Prostate gland (tissue), 2 donors: ENCODE measurements around the gene SPNS2.

ENCODE experiments used
- CTCF ChIP-seq, 4 experiments: fragments of 200-600 bp in 2 of 4; fragments of 450-650 bp in 2 of 4; sonication (generic) in 2 of 4; IDR thresholded peaks; 1 replicate in 3 of 4; 2 replicates in 1 of 4; pipeline ENCODE4 v1.5.1; 2016 to 2019; ENCODE audit warnings: antibody characterized with exemption in 4 of 4, mild to moderate bottlenecking in 2 of 4, moderate library complexity in 2 of 4
- POLR2AphosphoS5 ChIP-seq: sonication (generic); formaldehyde crosslinking; IDR thresholded peaks from one replicate; pipeline ENCODE4 v1.6.1; 2017; ENCODE audit warnings: antibody characterized with exemption

GRCh38 chr17:4548061-4548461 is 49.4 kb downstream of the SPNS2 start:
- TF ChIP-seq CTCF (IDR thresholded peaks at IDR 0.05) = no peak
- no peak for TF ChIP-seq POLR2AphosphoS5
